GM23338 (cell line): ENCODE results near the gene SOS1.

ENCODE experiments used
- CREB1 ChIP-seq: fragments of 250-450 bp; sonication (Bioruptor Pico); IDR thresholded peaks from 2 replicates; pipeline ENCODE4 v1.5.0; 2020; ENCODE audit warnings: low read depth, mild to moderate bottlenecking, moderate library complexity
- CTCF ChIP-seq, 2 experiments: fragments of 200-600 bp in 1 of 2; sonication (generic) in 1 of 2; conservative IDR thresholded peaks; 2 replicates each; pipeline versions ENCODE4 v1.5.1 to v1.6.1; 2016 to 2017; ENCODE audit warnings: antibody characterized with exemption in 2 of 2, low read depth in 2 of 2, mild to moderate bottlenecking in 2 of 2, moderate library complexity in 1 of 2
- EZH2 ChIP-seq: fragments of 200-600 bp; sonication (generic); IDR thresholded peaks from one replicate; pipeline ENCODE4 v1.8.0; 2017; ENCODE audit warnings: antibody characterized with exemption, mild to moderate bottlenecking, low read depth; ENCODE audit not compliant: unreplicated experiment
- EZH2phosphoT487 ChIP-seq: fragments of 200-600 bp; sonication (generic); IDR thresholded peaks from one replicate; pipeline ENCODE4 v1.8.1; 2018; ENCODE audit warnings: antibody characterized with exemption; ENCODE audit not compliant: unreplicated experiment
- POLR2AphosphoS5 ChIP-seq: IDR thresholded peaks from 2 replicates; pipeline ENCODE4 v1.6.1; 2016; ENCODE audit warnings: antibody characterized with exemption, low read depth
- STAT1 ChIP-seq: IDR thresholded peaks from one replicate; pipeline ENCODE4 v1.6.1; 2016; ENCODE audit warnings: antibody characterized with exemption; ENCODE audit not compliant: unreplicated experiment
- ZNF114 ChIP-seq: fragments of 250-450 bp; sonication (Bioruptor Pico); IDR thresholded peaks from 2 replicates; pipeline ENCODE4 v1.5.0; 2020; ENCODE audit warnings: mild to moderate bottlenecking, moderate library complexity
- ZNF331 ChIP-seq: fragments of 250-450 bp; sonication (Bioruptor Pico); IDR thresholded peaks from 2 replicates; pipeline ENCODE4 v1.5.0; 2020; ENCODE audit warnings: low read depth, mild to moderate bottlenecking, moderate library complexity
- ZNF462 ChIP-seq: fragments of 250-450 bp; sonication (Bioruptor Pico); IDR thresholded peaks from 2 replicates; pipeline ENCODE4 v1.5.0; 2020; ENCODE audit warnings: mild to moderate bottlenecking, moderate library complexity
- TF ChIP-seq, protein P1 (sequence below): IDR thresholded peaks from one replicate; pipeline ENCODE4 v1.6.1; 2018; ENCODE audit warnings: antibody characterized with exemption; ENCODE audit not compliant: unreplicated experiment
- TF ChIP-seq, protein P2 (sequence below): IDR thresholded peaks from 2 replicates; pipeline ENCODE4 v1.6.1; 2016; ENCODE audit warnings: antibody characterized with exemption

DNA sequence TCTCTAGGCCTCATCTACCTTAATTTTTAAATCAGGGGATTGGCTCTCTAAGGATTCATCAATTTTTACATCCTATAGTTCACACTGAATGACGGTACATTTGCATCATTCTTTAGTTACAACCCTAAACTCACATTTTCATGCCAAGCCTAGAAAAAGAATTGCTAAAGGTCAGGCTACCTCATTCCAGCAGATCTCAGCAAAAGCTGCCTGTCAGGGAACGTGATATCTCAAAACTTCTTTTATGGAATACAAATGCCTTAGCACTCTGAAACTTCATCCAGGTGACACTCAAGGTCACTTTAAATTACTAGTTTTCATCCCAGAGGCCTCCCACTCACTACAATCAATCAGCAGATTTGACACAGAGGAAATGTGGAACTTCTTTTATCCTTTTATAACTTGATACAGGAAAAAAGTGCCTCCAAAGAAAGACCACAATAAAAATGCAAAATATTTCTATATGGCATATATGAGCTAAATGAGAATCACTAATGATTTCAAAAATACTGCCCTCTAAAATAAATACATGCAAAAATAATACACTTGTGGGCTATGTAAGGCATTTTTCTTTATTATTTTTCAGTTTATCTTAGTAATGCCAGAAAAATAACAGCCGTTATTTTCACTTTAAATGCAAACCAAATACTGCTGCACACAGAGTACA, 139.7 kb downstream of the SOS1 start:
- TF ChIP-seq EZH2: no peak
- TF ChIP-seq CTCF (conservative IDR thresholded peaks at IDR 0.05; ENCODE audit: low read depth in 2 of 2): no peak
- no peak for TF ChIP-seq STAT1
- TF ChIP-seq, protein P1, sequence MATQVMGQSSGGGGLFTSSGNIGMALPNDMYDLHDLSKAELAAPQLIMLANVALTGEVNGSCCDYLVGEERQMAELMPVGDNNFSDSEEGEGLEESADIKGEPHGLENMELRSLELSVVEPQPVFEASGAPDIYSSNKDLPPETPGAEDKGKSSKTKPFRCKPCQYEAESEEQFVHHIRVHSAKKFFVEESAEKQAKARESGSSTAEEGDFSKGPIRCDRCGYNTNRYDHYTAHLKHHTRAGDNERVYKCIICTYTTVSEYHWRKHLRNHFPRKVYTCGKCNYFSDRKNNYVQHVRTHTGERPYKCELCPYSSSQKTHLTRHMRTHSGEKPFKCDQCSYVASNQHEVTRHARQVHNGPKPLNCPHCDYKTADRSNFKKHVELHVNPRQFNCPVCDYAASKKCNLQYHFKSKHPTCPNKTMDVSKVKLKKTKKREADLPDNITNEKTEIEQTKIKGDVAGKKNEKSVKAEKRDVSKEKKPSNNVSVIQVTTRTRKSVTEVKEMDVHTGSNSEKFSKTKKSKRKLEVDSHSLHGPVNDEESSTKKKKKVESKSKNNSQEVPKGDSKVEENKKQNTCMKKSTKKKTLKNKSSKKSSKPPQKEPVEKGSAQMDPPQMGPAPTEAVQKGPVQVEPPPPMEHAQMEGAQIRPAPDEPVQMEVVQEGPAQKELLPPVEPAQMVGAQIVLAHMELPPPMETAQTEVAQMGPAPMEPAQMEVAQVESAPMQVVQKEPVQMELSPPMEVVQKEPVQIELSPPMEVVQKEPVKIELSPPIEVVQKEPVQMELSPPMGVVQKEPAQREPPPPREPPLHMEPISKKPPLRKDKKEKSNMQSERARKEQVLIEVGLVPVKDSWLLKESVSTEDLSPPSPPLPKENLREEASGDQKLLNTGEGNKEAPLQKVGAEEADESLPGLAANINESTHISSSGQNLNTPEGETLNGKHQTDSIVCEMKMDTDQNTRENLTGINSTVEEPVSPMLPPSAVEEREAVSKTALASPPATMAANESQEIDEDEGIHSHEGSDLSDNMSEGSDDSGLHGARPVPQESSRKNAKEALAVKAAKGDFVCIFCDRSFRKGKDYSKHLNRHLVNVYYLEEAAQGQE: no peak
- no peak for TF ChIP-seq POLR2AphosphoS5
- no peak for TF ChIP-seq EZH2phosphoT487
- TF ChIP-seq CREB1 (CRISPR knock-in tag): no peak
- no peak for TF ChIP-seq ZNF462 (CRISPR knock-in tag)
- no peak for TF ChIP-seq ZNF114 (CRISPR knock-in tag)
- TF ChIP-seq ZNF331 (CRISPR knock-in tag): no peak
- TF ChIP-seq, protein P2, sequence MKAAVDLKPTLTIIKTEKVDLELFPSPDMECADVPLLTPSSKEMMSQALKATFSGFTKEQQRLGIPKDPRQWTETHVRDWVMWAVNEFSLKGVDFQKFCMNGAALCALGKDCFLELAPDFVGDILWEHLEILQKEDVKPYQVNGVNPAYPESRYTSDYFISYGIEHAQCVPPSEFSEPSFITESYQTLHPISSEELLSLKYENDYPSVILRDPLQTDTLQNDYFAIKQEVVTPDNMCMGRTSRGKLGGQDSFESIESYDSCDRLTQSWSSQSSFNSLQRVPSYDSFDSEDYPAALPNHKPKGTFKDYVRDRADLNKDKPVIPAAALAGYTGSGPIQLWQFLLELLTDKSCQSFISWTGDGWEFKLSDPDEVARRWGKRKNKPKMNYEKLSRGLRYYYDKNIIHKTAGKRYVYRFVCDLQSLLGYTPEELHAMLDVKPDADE: no peak
